ENCODE results near the gene SLC12A1.
A peak's percentile ranks its signal among the peaks of the same experiment; 100 is the strongest.

SLC12A1 gene

GRCh38 chr15:48283396-48284145, 77.5 kb downstream of the SLC12A1 start:
- DNase-seq (ENCODE audit: extremely low spot score) = no peak
- CTCF ChIA-PET = interaction anchor here (0.8 to 6.2 kb wide), 10 partner anchors 9 to 1088 kb away, joined by 3 to 53 read pairs (median 7); no protein-coding TSS in a partner anchor
- no peak for TF ChIP-seq CTCF (IDR thresholded peaks at IDR 0.05; ENCODE audit: control extremely low read depth, extremely low read depth, low read depth, missing control alignments)
- POLR2A ChIA-PET = no interaction called here

GRCh38 chr15:48285329-48286214, 79.5 kb downstream of the SLC12A1 start:
- ChIA-PET CTCF (interaction anchor here (0.9 to 6.2 kb wide), 28 partner anchors 9 to 1968 kb away, joined by 3 to 53 read pairs (median 4); no protein-coding TSS in a partner anchor), POLR2A (no interaction called here)
- DNase-seq (ENCODE audit: extremely low spot score) = peak; percentile 53
- peak; percentile 54 for TF ChIP-seq CTCF (IDR thresholded peaks at IDR 0.05; ENCODE audit: control extremely low read depth, extremely low read depth, low read depth, missing control alignments)

GRCh38 chr15:48289628-48290027, 83.5 kb downstream of the SLC12A1 start:
- DNase-seq (ENCODE audit: extremely low spot score) = no peak
- ChIA-PET CTCF (interaction anchor here (1.1 kb wide), 1 partner anchor 302 kb away, joined by 3 read pairs; no protein-coding TSS in a partner anchor), POLR2A (no interaction called here)
- TF ChIP-seq CTCF (IDR thresholded peaks at IDR 0.05; ENCODE audit: control extremely low read depth, extremely low read depth, low read depth, missing control alignments) = no peak

GRCh38 chr15:48292458-48292857, 86.4 kb downstream of the SLC12A1 start:
- no peak for DNase-seq (ENCODE audit: extremely low spot score)
- no peak for TF ChIP-seq CTCF (IDR thresholded peaks at IDR 0.05; ENCODE audit: control extremely low read depth, extremely low read depth, low read depth, missing control alignments)
- ChIA-PET POLR2A (no interaction called here), CTCF (interaction anchor here (1.3 to 1.7 kb wide), 4 partner anchors 9 to 1097 kb away, joined by 3 to 7 read pairs (median 4); no protein-coding TSS in a partner anchor)

- ChIA-PET CTCF (interaction anchor here (1.6 to 2.5 kb wide), 2 partner anchors 12 to 19 kb away, joined by 3 to 18 read pairs; no protein-coding TSS in a partner anchor), POLR2A (no interaction called here)
- TF ChIP-seq CTCF (IDR thresholded peaks at IDR 0.05; ENCODE audit: control extremely low read depth, extremely low read depth, low read depth, missing control alignments) = no peak
- DNase-seq (ENCODE audit: extremely low spot score) = no peak
Observed at GRCh38 chr15:48297668-48298067, 91.6 kb downstream of the SLC12A1 start.

- TF ChIP-seq CTCF (IDR thresholded peaks at IDR 0.05; ENCODE audit: control extremely low read depth, extremely low read depth, low read depth, missing control alignments) = no peak
- no peak for DNase-seq (ENCODE audit: extremely low spot score)
- ChIA-PET POLR2A (no interaction called here), CTCF (interaction anchor here (3.8 kb wide), 1 partner anchor 13 kb away, joined by 16 read pairs; no protein-coding TSS in a partner anchor)
Observed at GRCh38 chr15:48298914-48299313, 92.8 kb downstream of the SLC12A1 start.

All from GM10248 (cell line).